GM18951 (cell line): Measurements from ENCODE around the gene SYNC.

Experiments
- POLR2A ChIP-seq: IDR thresholded peaks from 4 replicates; pipeline ENCODE4 v1.6.1; 2011; ENCODE audit warnings: mild to moderate bottlenecking; ENCODE audit not compliant: insufficient read length, insufficient read depth; ENCODE audit errors: extremely low read depth
- in situ Hi-C: fragments of 300-500 bp; cut with MboI; formaldehyde crosslinking; loops from one replicate; pipeline ENCODE4 v1.12.0; 2022; ENCODE audit warnings: low sequenced_read_pairs, mixed read lengths, inconsistent platforms; ENCODE audit not compliant: unreplicated experiment

The SYNC gene

DNA sequence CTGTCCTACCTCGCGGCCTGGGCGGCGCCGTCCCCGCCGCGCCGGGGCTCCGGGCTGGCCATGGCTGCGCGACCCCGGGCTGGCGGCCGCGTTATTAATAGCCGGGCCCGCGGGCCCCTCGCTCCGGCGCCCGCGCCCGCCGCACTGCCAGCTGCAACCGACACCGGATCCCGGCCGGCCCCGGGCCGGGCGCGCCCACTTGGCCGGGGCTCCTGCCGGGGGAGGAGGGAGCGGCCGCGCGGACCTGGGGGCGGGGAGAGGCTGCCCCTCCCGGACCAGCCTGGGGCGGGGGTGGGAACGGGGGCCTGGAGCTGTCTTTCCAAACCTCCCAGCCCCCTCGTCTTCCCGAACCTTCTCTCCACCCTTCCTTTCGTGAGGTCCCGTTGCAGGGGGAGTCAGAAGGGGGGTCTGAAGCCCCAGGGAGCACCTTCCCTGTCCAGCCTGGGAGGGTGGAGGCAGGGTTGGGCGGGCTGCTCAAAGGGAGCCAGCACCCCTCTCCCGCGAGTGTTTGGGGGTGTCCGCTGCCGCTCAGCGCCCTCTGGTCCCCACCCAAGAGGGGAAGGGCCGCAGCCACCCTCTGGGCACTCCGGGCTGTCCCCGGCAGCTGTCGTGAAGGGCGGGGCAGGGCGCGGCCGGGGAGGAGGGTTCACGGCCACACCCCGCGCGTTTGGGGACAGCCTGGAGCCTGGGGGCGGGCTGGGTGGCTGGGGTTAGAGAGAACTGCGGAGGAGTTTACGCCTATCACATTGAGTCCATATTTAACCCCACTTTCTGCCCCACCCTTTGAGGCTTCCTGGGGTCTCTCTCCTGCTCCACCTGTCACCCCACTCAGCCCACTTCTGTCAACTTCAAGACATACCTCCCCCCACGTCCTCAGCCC, at the start of gene SYNC:
TSS of gene SYNC (minus strand) at position 172 of the 880 bp plus-strand sequence. CDS start at position 62, 110 bp downstream.
- TF ChIP-seq POLR2A = no peak
- in situ Hi-C loops = no loop called here

DNA sequence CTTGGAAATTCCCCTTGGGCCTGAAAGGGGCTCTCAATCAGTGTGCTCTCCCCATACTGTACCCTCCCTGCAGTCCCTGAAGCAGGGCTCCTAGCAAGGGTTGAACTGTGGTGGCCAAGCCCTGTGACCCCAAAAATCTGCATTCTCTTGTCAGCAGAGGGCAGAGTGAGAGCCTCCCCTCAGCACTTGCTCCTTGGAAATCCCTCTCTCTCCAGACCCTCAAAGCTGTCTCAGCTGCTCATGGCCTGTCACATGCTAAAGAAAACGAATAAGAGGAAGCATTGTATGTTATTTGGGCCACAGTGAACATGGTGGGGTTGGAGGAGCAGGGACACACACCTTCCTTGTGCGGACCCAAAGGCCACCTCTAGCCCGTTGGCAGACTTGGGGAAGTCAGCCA, 47.2 kb upstream of the SYNC start:
- TF ChIP-seq POLR2A = no peak
- in situ Hi-C loops = no loop called here

DNA sequence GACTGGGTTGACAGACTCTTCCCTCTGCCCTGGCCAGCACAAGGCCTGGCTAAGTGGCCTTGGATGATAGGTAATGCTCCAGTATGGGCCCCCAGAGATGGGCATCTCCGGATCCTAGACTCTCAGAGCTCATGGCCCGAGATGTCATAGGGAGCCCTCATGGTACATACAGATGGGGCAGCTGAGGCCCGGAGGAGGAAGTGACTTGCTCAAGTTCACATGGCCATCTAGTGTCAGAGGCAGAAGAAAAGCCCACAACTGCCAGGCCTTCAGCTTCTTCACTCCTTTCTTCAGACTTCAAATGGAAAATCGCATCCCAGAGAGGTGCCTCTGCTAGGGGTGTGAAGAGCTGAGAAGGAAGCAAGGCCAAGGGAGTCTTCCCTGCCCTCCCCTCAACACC, 46.8 kb upstream of the SYNC start:
- in situ Hi-C loops = no loop called here
- TF ChIP-seq POLR2A = no peak

DNA sequence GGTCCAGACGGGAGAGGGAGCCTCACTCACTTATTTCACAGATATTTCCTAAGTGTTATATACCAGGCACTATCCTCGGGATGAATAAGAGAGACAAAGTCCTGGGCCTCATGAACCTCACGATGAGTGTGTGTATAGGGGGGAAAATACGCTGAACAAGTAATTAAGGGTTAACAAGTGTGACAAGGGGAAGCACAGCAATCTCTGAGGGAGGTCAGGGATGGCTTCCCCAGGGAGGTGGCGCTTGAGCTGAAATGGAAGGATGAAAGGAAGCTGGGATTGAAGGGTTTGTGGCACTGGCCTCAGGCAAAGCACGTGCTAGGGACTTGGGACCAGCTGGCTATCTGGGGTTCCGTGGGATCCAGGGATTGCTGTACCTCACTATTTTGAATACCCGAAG, 46.4 kb upstream of the SYNC start:
- in situ Hi-C loops = no loop called here
- TF ChIP-seq POLR2A = no peak

DNA sequence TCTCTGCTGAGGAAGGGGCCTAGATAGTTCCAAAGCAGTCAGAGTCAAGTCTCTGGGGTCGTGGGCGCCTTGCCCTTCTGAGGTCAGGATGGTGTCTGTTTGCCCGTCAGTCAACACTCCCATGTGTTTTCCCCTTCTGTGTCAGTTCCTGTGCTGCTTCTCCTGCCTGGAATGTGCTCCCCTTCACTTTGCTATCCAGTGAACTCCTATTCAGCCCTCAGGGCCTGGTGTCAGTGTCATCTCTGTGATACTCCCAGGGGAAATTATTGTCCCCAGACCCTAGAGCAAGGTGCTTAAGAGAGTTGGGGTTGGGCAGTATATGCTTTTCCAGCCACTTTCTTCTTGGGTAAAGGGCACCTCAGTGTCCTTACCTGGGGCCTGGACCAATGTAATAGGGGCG, 45.8 kb upstream of the SYNC start:
- in situ Hi-C loops = no loop called here
- TF ChIP-seq POLR2A = no peak

DNA sequence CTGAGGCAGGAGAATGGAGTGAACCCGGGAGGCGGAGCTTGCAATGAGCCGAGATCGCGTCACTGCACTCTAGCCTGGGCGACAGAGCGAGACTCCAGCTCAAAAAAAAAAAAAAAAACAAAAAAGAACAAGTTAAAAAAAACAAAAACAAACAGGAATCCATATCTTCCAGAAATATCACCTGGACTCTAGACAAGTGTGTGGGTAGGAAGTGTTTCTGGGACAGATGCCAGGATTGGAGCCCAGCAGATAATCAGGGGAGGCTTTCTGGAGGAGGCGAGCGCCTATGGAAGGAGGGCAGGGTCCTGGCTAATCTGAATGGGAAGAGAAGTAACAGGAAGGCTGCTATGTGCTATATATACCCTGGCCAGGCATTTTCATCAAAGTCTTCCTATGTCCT, 43.6 kb upstream of the SYNC start:
- TF ChIP-seq POLR2A = no peak
- in situ Hi-C loops = no loop called here

DNA sequence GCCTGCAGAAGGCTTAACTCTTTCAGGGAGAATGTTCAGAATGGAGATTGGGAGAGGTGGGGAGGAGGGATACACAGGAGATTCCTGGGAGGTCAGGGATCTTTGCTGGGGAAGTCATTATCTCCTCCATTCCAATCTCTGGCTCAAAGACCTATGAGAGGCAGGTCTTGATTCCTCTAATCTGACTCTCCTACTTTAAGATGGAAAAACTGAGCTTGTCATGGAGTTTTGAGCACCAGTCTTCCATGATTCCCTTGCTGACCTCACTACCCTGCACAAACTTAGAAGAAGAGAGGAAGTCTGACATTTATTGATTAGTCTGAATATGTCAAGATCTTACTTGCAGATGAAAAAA, 41.5 kb upstream of the SYNC start:
- in situ Hi-C loops = no loop called here
- TF ChIP-seq POLR2A = no peak

DNA sequence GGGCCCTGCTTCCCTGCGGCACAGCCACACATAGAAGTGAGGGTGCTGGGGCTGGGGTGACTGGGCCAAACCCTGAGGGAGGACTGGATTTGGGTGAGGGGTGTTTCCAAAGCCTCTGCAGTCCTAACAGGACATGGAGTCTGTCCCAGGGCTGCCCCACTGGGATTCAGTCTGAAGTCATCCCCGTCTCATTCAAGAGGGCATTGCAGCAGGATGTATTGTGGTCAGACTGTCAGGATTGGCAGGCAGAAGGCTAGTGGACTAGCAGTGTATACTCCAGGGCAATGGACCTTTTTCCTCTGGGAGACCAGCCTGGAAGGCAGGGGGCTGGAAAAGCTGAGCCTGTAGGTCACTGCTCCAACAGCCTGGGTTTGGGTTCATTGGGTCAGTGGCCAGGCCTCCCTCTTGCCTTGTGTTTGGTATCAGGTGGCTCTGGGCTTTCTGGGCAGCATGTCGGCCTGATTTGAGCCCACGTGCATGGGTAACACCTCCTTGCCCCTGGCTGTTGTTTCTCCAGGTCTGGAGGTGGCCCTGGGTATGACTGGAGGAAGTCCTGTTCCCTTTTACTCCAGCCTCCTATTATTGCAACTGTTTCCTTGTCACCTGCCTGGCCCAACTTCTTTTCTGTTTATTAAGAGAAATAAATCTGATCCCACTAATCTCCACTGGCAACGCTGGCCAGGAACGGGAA, 41.0 kb upstream of the SYNC start:
- in situ Hi-C loops = no loop called here
- no peak for TF ChIP-seq POLR2A

DNA sequence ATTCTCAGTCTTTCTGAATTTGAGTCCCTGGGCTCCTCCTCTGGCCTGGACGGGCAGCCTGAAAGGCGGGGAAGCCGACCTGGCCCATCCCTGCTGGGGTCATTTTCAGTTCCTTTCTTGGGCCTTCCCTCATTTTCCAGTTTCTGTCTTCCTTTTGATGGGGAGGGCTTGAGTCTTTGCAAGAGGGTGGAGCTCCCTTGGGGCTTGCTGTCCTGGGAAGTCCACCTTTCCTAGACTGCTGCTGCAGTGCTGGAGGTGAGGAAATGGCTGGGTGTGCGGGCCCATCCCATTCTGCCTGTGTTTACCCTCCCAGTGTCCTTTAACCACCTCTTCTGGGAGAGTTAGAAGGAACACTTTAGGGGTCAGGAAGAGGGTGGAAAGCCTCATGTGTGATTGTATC, 40.4 kb upstream of the SYNC start:
- in situ Hi-C loops = no loop called here
- TF ChIP-seq POLR2A = no peak

DNA sequence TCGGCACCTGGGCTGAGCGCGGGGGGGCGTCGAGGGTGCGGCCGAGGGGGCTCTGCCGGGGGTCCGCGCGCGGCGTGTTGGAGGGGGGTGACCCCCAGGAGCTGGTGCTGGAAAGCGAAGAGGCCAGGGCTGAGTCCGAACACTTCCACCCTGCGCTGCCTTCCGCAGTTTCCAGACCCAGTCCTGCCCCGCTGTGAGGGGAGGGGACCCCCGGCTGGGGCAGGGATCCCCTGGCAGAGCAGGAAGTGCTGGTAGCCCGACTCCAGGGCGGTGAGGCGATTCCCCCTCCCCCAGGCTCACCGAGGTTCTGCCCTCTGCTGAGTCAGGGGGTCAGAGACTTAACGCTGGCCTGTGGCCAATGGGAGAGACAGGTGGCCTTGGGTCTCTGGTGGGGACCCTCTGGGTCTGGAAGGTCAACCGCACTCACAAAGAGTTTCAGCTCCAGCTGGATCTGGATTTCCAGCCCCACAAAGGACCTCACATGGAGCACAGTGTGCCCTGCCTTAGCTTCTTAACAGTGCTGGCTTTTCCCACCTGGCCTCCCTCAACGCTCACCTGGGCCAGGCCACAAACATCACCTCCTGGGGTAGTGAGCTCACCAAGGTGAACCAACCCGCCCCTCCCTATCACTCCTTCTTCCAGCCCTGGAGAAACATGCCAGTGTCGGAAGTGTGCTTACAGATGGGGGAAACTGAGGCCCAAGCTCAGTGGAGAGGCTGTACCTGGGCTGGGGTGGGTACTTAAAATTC, 39.8 kb upstream of the SYNC start:
- no peak for TF ChIP-seq POLR2A
- in situ Hi-C loops = no loop called here

DNA sequence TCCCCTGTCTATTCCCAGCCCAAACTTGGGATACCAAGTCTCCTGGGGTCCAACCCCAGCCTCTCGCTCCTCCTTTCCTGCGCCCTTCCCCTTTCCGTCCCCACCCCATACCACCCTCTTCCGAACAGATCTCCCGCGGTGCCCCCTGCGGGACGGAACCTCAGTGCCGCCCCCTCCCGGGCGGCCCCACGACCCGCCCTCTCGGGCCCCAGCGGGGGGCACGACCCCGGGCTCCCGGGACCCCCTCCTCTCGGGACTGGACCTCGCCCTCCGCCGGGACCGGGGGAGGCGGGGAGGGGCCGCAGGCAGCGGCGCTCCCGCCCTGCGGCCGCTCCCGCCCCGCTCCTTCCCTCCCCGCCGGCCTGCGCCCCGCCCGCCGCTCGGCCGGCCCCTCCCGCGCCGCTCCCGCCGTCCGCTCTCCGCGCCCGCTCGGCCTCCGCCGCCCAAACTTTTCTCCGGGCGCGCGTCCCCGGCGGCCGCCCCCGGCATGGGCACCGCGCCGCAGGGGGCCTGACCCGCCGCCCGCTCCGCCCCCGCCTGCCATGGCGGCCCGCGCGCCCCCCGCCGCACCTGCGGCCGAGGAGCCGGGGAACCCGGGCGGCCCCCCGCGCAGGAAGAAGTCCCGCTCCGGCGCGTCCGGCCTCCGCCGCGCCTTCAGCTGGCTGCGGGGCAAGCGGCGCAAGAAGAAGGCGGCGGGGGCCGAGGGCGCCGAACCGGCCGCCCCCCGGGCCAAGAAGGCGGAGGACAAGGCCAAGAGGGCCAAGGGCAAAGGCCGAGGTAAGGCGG, 39.0 kb upstream of the SYNC start:
- in situ Hi-C loops = no loop called here
- TF ChIP-seq POLR2A = no peak

DNA sequence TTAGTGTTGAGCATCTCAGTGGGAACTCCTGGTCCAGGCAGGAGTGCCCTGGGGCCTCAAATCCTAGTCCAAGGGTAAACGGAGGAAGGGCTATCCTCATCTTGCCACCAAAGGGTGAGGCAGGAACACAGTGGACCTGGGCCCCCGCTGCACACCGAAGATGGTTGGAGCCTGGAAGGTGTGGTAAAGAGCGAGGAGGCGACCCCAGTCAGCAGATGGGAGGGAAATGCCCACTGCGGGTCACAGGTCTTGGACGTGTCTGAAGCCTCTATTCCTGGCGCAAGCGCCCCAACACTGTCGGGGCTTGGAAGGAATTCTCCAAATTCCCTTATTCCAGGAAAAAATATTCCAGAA, 38.5 kb upstream of the SYNC start:
- no peak for TF ChIP-seq POLR2A
- in situ Hi-C loops = no loop called here
